ENCODE data around the gene GALNT18. TPM values are rescaled to one million over a fixed set of nuclear protein-coding genes. Genes with fewer than 3 reads are reported as not detected.

Gene GALNT18
- total RNA-seq, 2 experiments from 2014 or later, result not detected

DNA sequence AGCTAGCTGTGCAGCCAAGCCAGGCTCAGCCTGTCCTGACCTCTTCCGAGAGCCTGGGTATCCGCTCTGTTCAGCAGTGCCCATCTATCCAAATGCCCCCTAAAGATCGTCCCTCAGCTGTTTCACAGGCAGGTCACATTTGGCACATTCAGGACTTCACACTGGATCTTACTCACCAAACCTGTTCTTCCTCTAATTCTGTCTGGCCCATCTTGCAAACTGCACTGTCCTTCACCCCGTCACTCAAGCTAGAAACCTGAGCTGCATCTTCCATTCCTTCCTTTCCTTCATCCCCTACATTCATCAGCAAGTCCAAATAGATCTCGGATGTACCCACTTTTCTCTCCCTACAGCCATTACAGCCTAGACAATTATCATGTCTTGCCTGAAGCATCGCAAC, 208.0 kb downstream of the GALNT18 start:
- Histone ChIP-seq H3K4me2 (ENCODE audit: low read length) (no peak overlapping the region), H2AFZ (ENCODE audit: low read length) (no peak overlapping the region), H3K4me3 (ENCODE audit: low read depth, low read length, poor library complexity, severe bottlenecking) (no peak overlapping the region), H3K9me3 (ENCODE audit: low read length) (no peaks in the 10 kb centered on the region), H3K4me1 (ENCODE audit: insufficient read depth, low read length, poor library complexity, severe bottlenecking) (no peaks in the 10 kb centered on the region), H3K9me2 (ENCODE audit: insufficient read depth, low read length) (no peaks in the 10 kb centered on the region), H3K27ac (ENCODE audit: low read depth, low read length, poor library complexity, severe bottlenecking) (no peak overlapping the region), H3K36me3 (ENCODE audit: insufficient read depth, low read length) (no peaks in the 10 kb centered on the region), H4K20me1 (ENCODE audit: insufficient read depth, low read length) (no peaks in the 10 kb centered on the region), H3K79me2 (ENCODE audit: insufficient read depth, low read depth, low read length) (no peaks in the 10 kb centered on the region)
- no TSS peak for BruUV-seq (replicated peaks)
- no peak for DNase-seq (ENCODE audit: low spot score)
- intact Hi-C loops (cut with micrococcal nuclease; ENCODE audit: unreplicated experiment), result no loop called here
- no peak for TF ChIP-seq EZH2phosphoT487 (IDR thresholded peaks at IDR 0.05; ENCODE audit: borderline replicate concordance, low read depth, low read length)
- TF ChIP-seq, protein P1, sequence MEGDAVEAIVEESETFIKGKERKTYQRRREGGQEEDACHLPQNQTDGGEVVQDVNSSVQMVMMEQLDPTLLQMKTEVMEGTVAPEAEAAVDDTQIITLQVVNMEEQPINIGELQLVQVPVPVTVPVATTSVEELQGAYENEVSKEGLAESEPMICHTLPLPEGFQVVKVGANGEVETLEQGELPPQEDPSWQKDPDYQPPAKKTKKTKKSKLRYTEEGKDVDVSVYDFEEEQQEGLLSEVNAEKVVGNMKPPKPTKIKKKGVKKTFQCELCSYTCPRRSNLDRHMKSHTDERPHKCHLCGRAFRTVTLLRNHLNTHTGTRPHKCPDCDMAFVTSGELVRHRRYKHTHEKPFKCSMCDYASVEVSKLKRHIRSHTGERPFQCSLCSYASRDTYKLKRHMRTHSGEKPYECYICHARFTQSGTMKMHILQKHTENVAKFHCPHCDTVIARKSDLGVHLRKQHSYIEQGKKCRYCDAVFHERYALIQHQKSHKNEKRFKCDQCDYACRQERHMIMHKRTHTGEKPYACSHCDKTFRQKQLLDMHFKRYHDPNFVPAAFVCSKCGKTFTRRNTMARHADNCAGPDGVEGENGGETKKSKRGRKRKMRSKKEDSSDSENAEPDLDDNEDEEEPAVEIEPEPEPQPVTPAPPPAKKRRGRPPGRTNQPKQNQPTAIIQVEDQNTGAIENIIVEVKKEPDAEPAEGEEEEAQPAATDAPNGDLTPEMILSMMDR (conservative IDR thresholded peaks at IDR 0.05; ENCODE audit: low read length), result no peak
- ChIA-PET CTCF (ENCODE audit: unreplicated experiment) (interaction anchor here (0.9 kb wide), 1 partner anchor 188 kb away, joined by 3 read pairs; no protein-coding TSS in a partner anchor), POLR2A (interaction anchor here (0.5 kb wide), 1 partner anchor 687 kb away, joined by 3 read pairs; no protein-coding TSS in a partner anchor)

DNA sequence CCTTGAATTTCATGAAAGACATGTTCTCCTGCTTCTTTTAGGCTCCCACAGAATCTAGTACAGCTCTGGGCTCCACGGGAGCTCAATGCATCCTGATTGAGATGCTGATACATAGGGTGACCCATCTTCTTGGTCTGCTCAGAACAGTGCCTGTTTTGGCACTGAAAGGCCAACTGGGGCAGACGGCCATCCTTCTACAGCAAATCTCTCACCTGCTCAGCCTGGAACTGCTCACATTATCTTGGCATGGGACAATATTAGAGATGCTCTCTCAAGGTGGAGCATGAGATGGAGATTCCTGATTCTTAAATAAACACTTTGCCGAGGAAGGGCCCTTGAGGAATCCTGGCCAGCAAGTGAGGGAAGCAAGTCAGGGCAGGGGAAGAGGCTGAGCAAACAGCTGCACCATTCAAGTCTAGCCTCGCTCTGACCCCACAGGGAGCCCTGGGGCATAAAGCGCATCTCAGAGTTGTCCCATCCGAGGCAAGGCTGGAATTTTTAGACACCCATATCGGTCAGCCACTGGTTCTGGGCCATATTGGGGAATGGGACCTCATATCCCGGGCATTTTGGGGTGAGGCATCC, 210.3 kb downstream of the GALNT18 start:
- no peaks in the 10 kb centered on the region for H4K20me1 ChIP-seq (ENCODE audit: insufficient read depth, low read length)
- no TSS peak for BruUV-seq (replicated peaks)
- no peak overlapping the region for H3K27ac ChIP-seq (ENCODE audit: low read depth, low read length, poor library complexity, severe bottlenecking)
- H3K79me2 ChIP-seq (ENCODE audit: insufficient read depth, low read depth, low read length), result no peaks in the 10 kb centered on the region
- H3K9me2 ChIP-seq (ENCODE audit: insufficient read depth, low read length), result no peaks in the 10 kb centered on the region
- no peak overlapping the region for H3K4me3 ChIP-seq (ENCODE audit: low read depth, low read length, poor library complexity, severe bottlenecking)
- ChIA-PET CTCF (ENCODE audit: unreplicated experiment) (no interaction called here), POLR2A (no interaction called here)
- no peak for TF ChIP-seq EZH2phosphoT487 (IDR thresholded peaks at IDR 0.05; ENCODE audit: borderline replicate concordance, low read depth, low read length)
- TF ChIP-seq, protein P1 (conservative IDR thresholded peaks at IDR 0.05; ENCODE audit: low read length), result no peak
- H3K9me3 ChIP-seq (ENCODE audit: low read length), result no peaks in the 10 kb centered on the region
- no peak overlapping the region for H2AFZ ChIP-seq (ENCODE audit: low read length)
- DNase-seq (ENCODE audit: low spot score), result no peak
- H3K36me3 ChIP-seq (ENCODE audit: insufficient read depth, low read length), result no peaks in the 10 kb centered on the region
- intact Hi-C loops (cut with micrococcal nuclease; ENCODE audit: unreplicated experiment), result no loop called here
- no peak overlapping the region for H3K4me2 ChIP-seq (ENCODE audit: low read length)
- no peaks in the 10 kb centered on the region for H3K4me1 ChIP-seq (ENCODE audit: insufficient read depth, low read length, poor library complexity, severe bottlenecking)

DNA sequence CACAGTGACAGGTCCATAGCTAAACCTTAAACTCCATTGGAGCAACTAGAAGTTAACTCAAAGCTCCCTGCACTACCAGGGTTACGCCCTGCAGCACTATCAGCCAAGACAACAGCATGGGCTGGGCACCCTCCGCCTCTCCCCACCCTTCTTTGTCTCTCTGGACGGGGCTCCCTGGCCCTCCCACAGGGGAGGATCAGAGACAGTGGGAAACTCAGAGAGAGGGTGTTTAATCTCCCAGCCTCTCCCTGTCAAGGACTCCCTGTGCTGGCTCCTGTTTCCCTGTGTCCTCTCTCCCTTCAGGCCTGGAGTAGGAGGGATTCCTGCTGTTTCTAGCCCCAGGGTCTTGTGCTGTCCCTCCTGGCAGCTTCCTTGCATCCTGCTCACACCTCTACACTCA, 211.9 kb downstream of the GALNT18 start:
- ChIA-PET CTCF (ENCODE audit: unreplicated experiment) (no interaction called here), POLR2A (no interaction called here)
- no peaks in the 10 kb centered on the region for H3K4me1 ChIP-seq (ENCODE audit: insufficient read depth, low read length, poor library complexity, severe bottlenecking)
- TF ChIP-seq EZH2phosphoT487 (IDR thresholded peaks at IDR 0.05; ENCODE audit: borderline replicate concordance, low read depth, low read length), result no peak
- TF ChIP-seq, protein P1 (conservative IDR thresholded peaks at IDR 0.05; ENCODE audit: low read length), result no peak
- H3K36me3 ChIP-seq (ENCODE audit: insufficient read depth, low read length), result no peaks in the 10 kb centered on the region
- DNase-seq (ENCODE audit: low spot score), result no peak
- H3K9me2 ChIP-seq (ENCODE audit: insufficient read depth, low read length), result no peaks in the 10 kb centered on the region
- no peak overlapping the region for H2AFZ ChIP-seq (ENCODE audit: low read length)
- no peaks in the 10 kb centered on the region for H3K79me2 ChIP-seq (ENCODE audit: insufficient read depth, low read depth, low read length)
- no peaks in the 10 kb centered on the region for H4K20me1 ChIP-seq (ENCODE audit: insufficient read depth, low read length)
- intact Hi-C loops (cut with micrococcal nuclease; ENCODE audit: unreplicated experiment), result no loop called here
- no peak overlapping the region for H3K4me2 ChIP-seq (ENCODE audit: low read length)
- no peak overlapping the region for H3K4me3 ChIP-seq (ENCODE audit: low read depth, low read length, poor library complexity, severe bottlenecking)
- no peaks in the 10 kb centered on the region for H3K9me3 ChIP-seq (ENCODE audit: low read length)
- H3K27ac ChIP-seq (ENCODE audit: low read depth, low read length, poor library complexity, severe bottlenecking), result no peak overlapping the region
- no TSS peak for BruUV-seq (replicated peaks)

Data from OCI-LY7 (cell line).